Measurements from ENCODE around the gene FMO5.

Gene FMO5

GRCh38 chr1:147223740-147224615, 1.2 kb downstream of the FMO5 start:
- DNase-seq (no peak), ATAC-seq (no peak)
- Mint-ChIP-seq H3K27ac (no peak overlapping the region), H3K9me3 (no peaks in the 10 kb centered on the region), H3K4me3 (no peak overlapping the region), H3K27me3 (no peaks in the 10 kb centered on the region), H3K4me1 (peaks cover 13% of the 10 kb centered on the region), H3K36me3 (ENCODE audit: low read depth) (no peaks in the 10 kb centered on the region)

GRCh38 chr1:147218606-147219005, 6.5 kb downstream of the FMO5 start:
- ATAC-seq: no peak
- H3K36me3 Mint-ChIP-seq (ENCODE audit: low read depth): no peaks in the 10 kb centered on the region
- H3K4me3 Mint-ChIP-seq: no peak overlapping the region
- no peak for DNase-seq
- no peaks in the 10 kb centered on the region for H3K27me3 Mint-ChIP-seq
- H3K4me1 Mint-ChIP-seq: no peaks in the 10 kb centered on the region
- no peaks in the 10 kb centered on the region for H3K9me3 Mint-ChIP-seq
- no peak overlapping the region for H3K27ac Mint-ChIP-seq

GRCh38 chr1:147217141-147217540, 8.0 kb downstream of the FMO5 start:
- no peak for ATAC-seq
- no peaks in the 10 kb centered on the region for H3K36me3 Mint-ChIP-seq (ENCODE audit: low read depth)
- H3K9me3 Mint-ChIP-seq: no peaks in the 10 kb centered on the region
- H3K4me1 Mint-ChIP-seq: no peaks in the 10 kb centered on the region
- DNase-seq: no peak
- H3K27ac Mint-ChIP-seq: no peak overlapping the region
- H3K27me3 Mint-ChIP-seq: no peaks in the 10 kb centered on the region
- no peak overlapping the region for H3K4me3 Mint-ChIP-seq

- Mint-ChIP-seq H3K9me3 (no peaks in the 10 kb centered on the region), H3K4me3 (no peak overlapping the region), H3K4me1 (no peaks in the 10 kb centered on the region), H3K27me3 (no peaks in the 10 kb centered on the region), H3K27ac (no peak overlapping the region), H3K36me3 (ENCODE audit: low read depth) (no peaks in the 10 kb centered on the region)
- ATAC-seq (no peak), DNase-seq (no peak)
Observed at GRCh38 chr1:147216124-147216523, 9.0 kb downstream of the FMO5 start.

GRCh38 chr1:147215540-147215916, 9.6 kb downstream of the FMO5 start:
- H3K36me3 Mint-ChIP-seq (ENCODE audit: low read depth): no peaks in the 10 kb centered on the region

GRCh38 chr1:147214842-147215539, 10.1 kb downstream of the FMO5 start:
- H3K9me3 Mint-ChIP-seq: no peaks in the 10 kb centered on the region
- DNase-seq: no peak
- no peak for ATAC-seq
- H3K27ac Mint-ChIP-seq: no peak overlapping the region
- peaks cover under 1% of the 10 kb centered on the region for H3K4me1 Mint-ChIP-seq
- H3K4me3 Mint-ChIP-seq: no peak overlapping the region
- H3K27me3 Mint-ChIP-seq: no peaks in the 10 kb centered on the region
- H3K36me3 Mint-ChIP-seq (ENCODE audit: low read depth): no peaks in the 10 kb centered on the region

More at GRCh38 chr1:147215540-147215916, 9.6 kb downstream of the FMO5 start:
- no peak for ATAC-seq
- no peak for DNase-seq
- no peak overlapping the region for H3K27ac Mint-ChIP-seq
- H3K4me1 Mint-ChIP-seq: no peaks in the 10 kb centered on the region
- H3K27me3 Mint-ChIP-seq: no peaks in the 10 kb centered on the region
- H3K9me3 Mint-ChIP-seq: no peaks in the 10 kb centered on the region
- H3K4me3 Mint-ChIP-seq: no peak overlapping the region

- H3K27me3 Mint-ChIP-seq: no peaks in the 10 kb centered on the region
- H3K27ac Mint-ChIP-seq: no peak overlapping the region
- H3K4me3 Mint-ChIP-seq: no peak overlapping the region
- no peaks in the 10 kb centered on the region for H3K9me3 Mint-ChIP-seq
- no peak for ATAC-seq
- H3K4me1 Mint-ChIP-seq: peaks cover 3% of the 10 kb centered on the region
- H3K36me3 Mint-ChIP-seq (ENCODE audit: low read depth): no peaks in the 10 kb centered on the region
- no peak for DNase-seq
Observed at GRCh38 chr1:147214325-147214724, 10.8 kb downstream of the FMO5 start.

- no peak for DNase-seq
- no peak overlapping the region for H3K4me3 Mint-ChIP-seq
- peaks cover 3% of the 10 kb centered on the region for H3K4me1 Mint-ChIP-seq
- H3K27ac Mint-ChIP-seq: no peak overlapping the region
- ATAC-seq: no peak
- H3K27me3 Mint-ChIP-seq: no peaks in the 10 kb centered on the region
- H3K36me3 Mint-ChIP-seq (ENCODE audit: low read depth): no peaks in the 10 kb centered on the region
- H3K9me3 Mint-ChIP-seq: no peaks in the 10 kb centered on the region
Observed at GRCh38 chr1:147213271-147213670, 11.9 kb downstream of the FMO5 start.

- ATAC-seq (no peak), DNase-seq (no peak)
- Mint-ChIP-seq H3K27me3 (no peaks in the 10 kb centered on the region), H3K4me1 (peaks cover 3% of the 10 kb centered on the region), H3K9me3 (no peaks in the 10 kb centered on the region), H3K36me3 (ENCODE audit: low read depth) (no peaks in the 10 kb centered on the region), H3K4me3 (no peak overlapping the region), H3K27ac (no peak overlapping the region)
Observed at GRCh38 chr1:147211577-147211976, 13.6 kb downstream of the FMO5 start.

GRCh38 chr1:147210987-147211386, 14.2 kb downstream of the FMO5 start:
- no peaks in the 10 kb centered on the region for H3K9me3 Mint-ChIP-seq
- H3K27ac Mint-ChIP-seq: no peak overlapping the region
- H3K27me3 Mint-ChIP-seq: no peaks in the 10 kb centered on the region
- H3K36me3 Mint-ChIP-seq (ENCODE audit: low read depth): no peaks in the 10 kb centered on the region
- DNase-seq (no peak), ATAC-seq (no peak)
- H3K4me3 Mint-ChIP-seq: no peak overlapping the region
- peaks cover 3% of the 10 kb centered on the region for H3K4me1 Mint-ChIP-seq

- ATAC-seq (no peak), DNase-seq (no peak)
- Mint-ChIP-seq H3K36me3 (ENCODE audit: low read depth) (no peaks in the 10 kb centered on the region), H3K4me1 (peaks cover 3% of the 10 kb centered on the region), H3K27me3 (no peaks in the 10 kb centered on the region), H3K9me3 (no peaks in the 10 kb centered on the region), H3K4me3 (no peak overlapping the region), H3K27ac (peak overlapping the region; percentile 22)
Observed at GRCh38 chr1:147209825-147210821, 15.0 kb downstream of the FMO5 start.

- peaks cover 6% of the 10 kb centered on the region for H3K4me1 Mint-ChIP-seq
- H3K27ac Mint-ChIP-seq: no peak overlapping the region
- H3K9me3 Mint-ChIP-seq: no peaks in the 10 kb centered on the region
- no peaks in the 10 kb centered on the region for H3K27me3 Mint-ChIP-seq
- DNase-seq: no peak
- no peak for ATAC-seq
- H3K4me3 Mint-ChIP-seq: no peak overlapping the region
- H3K36me3 Mint-ChIP-seq (ENCODE audit: low read depth): peaks cover 3% of the 10 kb centered on the region
Observed at GRCh38 chr1:147208619-147209018, 16.5 kb downstream of the FMO5 start.

- H3K4me3 Mint-ChIP-seq: no peak overlapping the region
- ATAC-seq: no peak
- H3K9me3 Mint-ChIP-seq: no peaks in the 10 kb centered on the region
- H3K27me3 Mint-ChIP-seq: no peaks in the 10 kb centered on the region
- H3K36me3 Mint-ChIP-seq (ENCODE audit: low read depth): peaks cover 4% of the 10 kb centered on the region
- no peak overlapping the region for H3K27ac Mint-ChIP-seq
- H3K4me1 Mint-ChIP-seq: peaks cover 6% of the 10 kb centered on the region
- DNase-seq: no peak
Observed at GRCh38 chr1:147207192-147207591, 17.9 kb downstream of the FMO5 start.

- Mint-ChIP-seq H3K36me3 (ENCODE audit: low read depth) (peaks cover 4% of the 10 kb centered on the region), H3K27ac (no peak overlapping the region), H3K27me3 (no peaks in the 10 kb centered on the region), H3K9me3 (no peaks in the 10 kb centered on the region), H3K4me3 (no peak overlapping the region), H3K4me1 (peaks cover 3% of the 10 kb centered on the region)
- DNase-seq (no peak), ATAC-seq (no peak)
Observed at GRCh38 chr1:147204080-147204479, 21.1 kb downstream of the FMO5 start.
